GM10248 (cell line): ENCODE data around the gene RAB8B.

Experiments used
- CTCF ChIA-PET: fragments of 300-600 bp; sonication (Branson Sonifier 250); formaldehyde crosslinking; extraction: SDS; loops from one replicate; lab custom pipeline; 2021; ENCODE audit warnings: antibody characterized with exemption; lab: Yijun Ruan, JAX
- POLR2A ChIA-PET: fragments of 350-650 bp; sonication (Branson Sonifier 250); formaldehyde crosslinking; extraction: SDS; loops from one replicate; lab custom pipeline; 2020; ENCODE audit warnings: antibody characterized with exemption; lab: Yijun Ruan, JAX
- DNase-seq: peaks from one replicate; pipeline ENCODE4 v3.0.0; 2012; ENCODE audit errors: extremely low spot score
- CTCF ChIP-seq: IDR thresholded peaks from 2 replicates; pipeline ENCODE4 v1.5.1; 2012; ENCODE audit warnings: mild to moderate bottlenecking, low read depth; ENCODE audit errors: extremely low read depth, missing control alignments, control extremely low read depth

RAB8B gene

DNA sequence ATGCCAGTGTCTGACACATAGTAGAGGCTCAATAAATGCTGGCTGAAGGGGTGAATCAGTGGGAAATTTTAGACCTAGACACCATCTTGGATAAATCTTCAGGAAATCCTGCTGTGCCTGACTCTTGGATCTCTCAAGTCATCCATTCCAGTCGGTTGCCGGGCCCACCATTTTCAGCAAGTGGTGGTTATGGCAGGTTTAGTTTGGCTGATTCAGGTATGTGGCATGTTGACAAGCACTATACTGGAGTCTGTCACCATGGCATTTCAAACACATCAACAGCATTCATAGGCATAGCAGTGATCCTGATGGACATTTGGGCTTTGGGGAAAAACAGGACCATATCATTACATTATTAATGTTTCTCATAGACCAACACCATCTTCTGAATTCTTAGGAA, 62.3 kb downstream of the RAB8B start:
- no peak for DNase-seq
- ChIA-PET CTCF (no interaction called here), POLR2A (no interaction called here)
- TF ChIP-seq CTCF = no peak

GRCh38 chr15:63252292-63252691, 62.9 kb downstream of the RAB8B start:
- no peak for DNase-seq
- CTCF ChIA-PET = no interaction called here
- POLR2A ChIA-PET = no interaction called here
- no peak for TF ChIP-seq CTCF

DNA sequence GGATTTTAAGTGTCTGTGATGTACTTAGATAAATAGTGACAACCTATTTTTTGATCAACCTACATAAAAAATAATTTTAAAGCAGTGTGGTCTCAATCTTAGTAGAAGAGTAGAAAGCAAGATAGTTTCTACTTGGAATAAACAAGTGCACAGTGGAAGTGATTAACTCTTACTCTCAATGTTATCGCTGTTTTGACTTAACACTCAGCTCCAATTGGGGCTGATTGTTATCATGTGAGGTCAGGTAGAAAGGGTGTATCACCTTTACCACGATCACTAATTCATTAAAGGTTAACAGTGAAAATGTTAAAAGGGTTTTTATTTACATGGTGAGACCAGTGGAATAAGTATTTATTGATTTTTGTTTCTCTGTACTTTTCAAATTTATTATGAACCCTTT, 65.6 kb downstream of the RAB8B start:
- ChIA-PET POLR2A (no interaction called here), CTCF (interaction anchor here (1.4 to 1.7 kb wide), 2 partner anchors 9 to 12 kb away, joined by 4 read pairs; no protein-coding TSS in a partner anchor)
- no peak for TF ChIP-seq CTCF
- no peak for DNase-seq

- no peak for DNase-seq
- no peak for TF ChIP-seq CTCF
- ChIA-PET CTCF (interaction anchor here (0.6 to 1.7 kb wide), 4 partner anchors 8 to 12 kb away, joined by 3 to 4 read pairs (median 4); no protein-coding TSS in a partner anchor), POLR2A (no interaction called here)
These were observed 66.1 kb downstream of the RAB8B start for GRCh38 chr15:63255489-63255990.

- CTCF ChIA-PET = interaction anchor here (1.0 kb wide), 1 partner anchor 11 kb away, joined by 4 read pairs; no protein-coding TSS in a partner anchor
- DNase-seq = no peak
- POLR2A ChIA-PET = no interaction called here
- no peak for TF ChIP-seq CTCF
These were observed 67.2 kb downstream of the RAB8B start for GRCh38 chr15:63256433-63257274.

DNA sequence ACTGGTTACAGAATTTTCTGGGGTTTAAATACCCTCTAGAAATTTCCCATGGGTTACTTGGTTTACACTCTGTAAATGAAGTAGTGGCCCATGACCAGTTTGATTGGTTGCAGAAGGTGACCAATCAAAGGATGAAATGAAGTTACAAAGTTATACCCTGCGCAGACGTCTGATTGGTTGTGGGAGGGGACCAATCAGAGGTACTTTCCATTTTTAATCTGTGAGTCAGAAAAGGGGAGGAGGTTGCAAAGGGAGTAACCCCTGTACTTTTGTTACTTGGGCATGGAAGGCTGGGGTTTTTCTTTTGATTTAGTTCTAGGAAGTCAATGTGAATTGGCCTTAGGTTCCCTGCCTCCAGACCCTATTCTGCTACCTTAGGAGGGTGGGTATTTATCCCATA, 69.3 kb downstream of the RAB8B start:
- POLR2A ChIA-PET = no interaction called here
- CTCF ChIA-PET = no interaction called here
- no peak for TF ChIP-seq CTCF
- no peak for DNase-seq
